ENCODE results near the gene KSR2.

The KSR2 gene

GRCh38 chr12:117563007-117563406 is 405.8 kb downstream of the KSR2 start:
- no peak for ATAC-seq
- H3K27ac Mint-ChIP-seq = no peak overlapping the region
- peaks cover 8% of the 10 kb centered on the region for H3K9me3 Mint-ChIP-seq
- no peaks in the 10 kb centered on the region for H3K36me3 Mint-ChIP-seq
- H3K4me3 Mint-ChIP-seq = no peak overlapping the region
- peaks cover 4% of the 10 kb centered on the region for H3K4me1 Mint-ChIP-seq
- peaks cover 9% of the 10 kb centered on the region for H3K27me3 Mint-ChIP-seq

DNA sequence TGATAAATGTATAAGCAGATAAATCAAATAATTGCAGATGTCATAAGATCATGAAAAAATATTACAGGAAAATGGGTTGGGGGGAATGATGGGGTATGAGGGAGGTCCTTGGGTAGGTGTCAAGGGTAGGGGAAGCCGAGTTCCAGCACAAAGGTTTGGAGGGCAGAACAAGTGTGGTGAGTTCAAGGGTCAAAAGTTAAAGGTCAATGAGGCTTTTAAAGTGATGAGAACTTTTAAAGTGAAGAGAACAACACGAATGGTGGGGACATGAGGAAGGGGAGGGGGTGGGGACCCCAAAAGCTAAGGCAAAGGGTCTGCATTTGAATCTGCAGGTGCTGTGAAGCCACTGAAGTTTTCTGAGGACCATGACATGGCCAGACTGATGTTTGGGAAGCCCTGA is 406.8 kb downstream of the KSR2 start:
- H3K27me3 Mint-ChIP-seq = peaks cover 4% of the 10 kb centered on the region
- H3K36me3 Mint-ChIP-seq = no peaks in the 10 kb centered on the region
- no peak for ATAC-seq
- H3K4me1 Mint-ChIP-seq = no peaks in the 10 kb centered on the region
- H3K27ac Mint-ChIP-seq = no peak overlapping the region
- peaks cover 10% of the 10 kb centered on the region for H3K9me3 Mint-ChIP-seq
- no peak overlapping the region for H3K4me3 Mint-ChIP-seq

GRCh38 chr12:117559978-117560377 is 408.8 kb downstream of the KSR2 start:
- no peak overlapping the region for H3K27ac Mint-ChIP-seq
- no peak for ATAC-seq
- H3K9me3 Mint-ChIP-seq = peaks cover 11% of the 10 kb centered on the region
- no peaks in the 10 kb centered on the region for H3K27me3 Mint-ChIP-seq
- H3K36me3 Mint-ChIP-seq = no peaks in the 10 kb centered on the region
- H3K4me1 Mint-ChIP-seq = no peaks in the 10 kb centered on the region
- no peak overlapping the region for H3K4me3 Mint-ChIP-seq

- peaks cover 20% of the 10 kb centered on the region for H3K9me3 Mint-ChIP-seq
- no peak overlapping the region for H3K4me3 Mint-ChIP-seq
- H3K27me3 Mint-ChIP-seq = no peaks in the 10 kb centered on the region
- ATAC-seq = no peak
- H3K27ac Mint-ChIP-seq = no peak overlapping the region
- no peaks in the 10 kb centered on the region for H3K36me3 Mint-ChIP-seq
- no peaks in the 10 kb centered on the region for H3K4me1 Mint-ChIP-seq
Observed at GRCh38 chr12:117555889-117556288, 412.9 kb downstream of the KSR2 start.

DNA sequence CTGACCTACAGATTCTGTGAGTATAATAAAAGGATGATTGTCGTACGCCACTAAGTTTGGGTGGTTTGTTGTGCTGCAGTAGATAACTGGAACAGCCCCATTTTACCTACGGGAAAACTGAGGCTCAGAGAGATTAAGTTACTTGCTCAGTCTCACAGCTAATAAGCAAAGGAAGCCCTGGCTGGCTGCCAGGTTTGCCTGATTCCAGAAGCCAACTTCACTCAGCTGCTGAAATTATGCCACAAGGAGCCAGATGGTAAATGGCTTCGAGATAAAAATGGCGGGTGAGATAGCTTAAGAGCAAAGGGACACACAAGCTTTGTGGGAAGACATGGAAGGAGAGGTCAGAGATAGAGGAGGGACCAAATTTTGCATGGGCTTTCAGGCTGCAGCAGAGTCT is 415.8 kb downstream of the KSR2 start:
- Mint-ChIP-seq H3K27me3 (no peaks in the 10 kb centered on the region), H3K9me3 (peaks cover 11% of the 10 kb centered on the region), H3K27ac (no peak overlapping the region), H3K36me3 (no peaks in the 10 kb centered on the region), H3K4me3 (no peak overlapping the region), H3K4me1 (no peaks in the 10 kb centered on the region)
- ATAC-seq = no peak

DNA sequence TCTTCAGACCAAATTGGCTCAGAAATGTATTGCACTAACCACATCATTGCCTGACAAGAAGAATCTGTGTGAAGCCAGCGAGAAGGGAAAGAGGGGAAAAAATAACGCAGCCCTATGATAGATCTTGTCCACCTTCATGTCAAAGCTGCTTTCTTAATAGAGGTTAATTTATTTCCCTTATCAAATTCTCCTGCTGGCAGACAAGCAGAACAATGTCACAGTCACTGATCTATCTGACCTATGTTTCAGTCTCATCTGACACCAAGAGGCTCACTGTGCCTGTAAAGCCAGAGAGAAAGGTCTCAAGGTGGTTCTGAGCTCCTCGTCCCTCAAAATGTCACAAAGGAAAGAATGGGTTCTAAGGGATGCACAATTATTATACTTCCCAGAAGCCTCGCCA is 417.1 kb downstream of the KSR2 start:
- no peak for ATAC-seq
- H3K4me3 Mint-ChIP-seq = no peak overlapping the region
- H3K9me3 Mint-ChIP-seq = peaks cover 10% of the 10 kb centered on the region
- no peaks in the 10 kb centered on the region for H3K36me3 Mint-ChIP-seq
- no peak overlapping the region for H3K27ac Mint-ChIP-seq
- H3K4me1 Mint-ChIP-seq = no peaks in the 10 kb centered on the region
- no peaks in the 10 kb centered on the region for H3K27me3 Mint-ChIP-seq

GRCh38 chr12:117547209-117547608 is 421.6 kb downstream of the KSR2 start:
- Mint-ChIP-seq H3K36me3 (no peaks in the 10 kb centered on the region), H3K27me3 (no peaks in the 10 kb centered on the region), H3K9me3 (peaks cover 24% of the 10 kb centered on the region), H3K4me1 (no peaks in the 10 kb centered on the region), H3K4me3 (no peak overlapping the region), H3K27ac (no peak overlapping the region)
- no peak for ATAC-seq

DNA sequence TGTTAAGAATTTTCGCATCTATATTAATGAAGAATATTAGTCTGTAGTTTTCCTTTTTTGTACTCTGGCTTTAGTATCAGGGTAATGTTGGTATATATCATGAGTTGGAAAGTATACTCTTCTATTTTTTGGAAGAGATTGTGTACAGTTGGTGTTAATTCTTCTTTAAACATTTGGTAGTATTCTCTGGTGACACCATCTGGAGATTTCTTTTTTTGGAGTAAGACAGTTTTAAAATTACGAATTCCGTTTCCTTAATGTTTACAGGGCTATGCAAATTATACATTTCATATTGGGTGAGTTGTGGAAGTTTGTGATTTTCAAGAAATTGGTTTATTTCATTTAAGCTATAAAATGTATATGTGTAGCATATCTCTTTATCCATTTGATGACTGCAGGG is 423.6 kb downstream of the KSR2 start:
- H3K4me3 Mint-ChIP-seq = no peak overlapping the region
- no peaks in the 10 kb centered on the region for H3K36me3 Mint-ChIP-seq
- H3K9me3 Mint-ChIP-seq = peaks cover 25% of the 10 kb centered on the region
- H3K27me3 Mint-ChIP-seq = no peaks in the 10 kb centered on the region
- H3K27ac Mint-ChIP-seq = no peak overlapping the region
- ATAC-seq = no peak
- no peaks in the 10 kb centered on the region for H3K4me1 Mint-ChIP-seq

GRCh38 chr12:117540011-117540410 is 428.8 kb downstream of the KSR2 start:
- H3K27ac Mint-ChIP-seq = no peak overlapping the region
- H3K36me3 Mint-ChIP-seq = no peaks in the 10 kb centered on the region
- peaks cover 15% of the 10 kb centered on the region for H3K9me3 Mint-ChIP-seq
- H3K27me3 Mint-ChIP-seq = no peaks in the 10 kb centered on the region
- no peak for ATAC-seq
- H3K4me1 Mint-ChIP-seq = no peaks in the 10 kb centered on the region
- H3K4me3 Mint-ChIP-seq = no peak overlapping the region

DNA sequence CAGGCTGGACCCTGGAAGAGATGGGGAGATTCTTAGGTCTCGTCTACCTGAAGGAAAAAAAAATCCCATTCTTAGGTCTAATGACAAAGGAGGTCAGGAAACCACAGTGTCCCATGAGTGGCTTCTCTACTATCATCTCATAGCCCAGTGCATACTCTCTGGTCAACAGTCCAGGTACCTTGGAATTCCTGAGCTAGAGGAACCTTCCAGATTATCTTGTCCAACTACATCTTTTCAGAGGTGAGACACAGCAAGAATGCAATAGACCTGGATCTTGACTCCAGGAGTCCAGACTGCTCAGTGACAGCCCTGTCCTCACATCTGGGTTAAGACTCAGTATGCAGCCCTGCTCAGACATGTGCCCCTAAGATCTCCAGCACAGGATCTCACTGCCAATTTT is 429.9 kb downstream of the KSR2 start:
- no peak for ATAC-seq
- Mint-ChIP-seq H3K27me3 (no peaks in the 10 kb centered on the region), H3K4me1 (no peaks in the 10 kb centered on the region), H3K9me3 (peaks cover 13% of the 10 kb centered on the region), H3K4me3 (no peak overlapping the region), H3K36me3 (no peaks in the 10 kb centered on the region), H3K27ac (no peak overlapping the region)

GRCh38 chr12:117538032-117538690 is 430.6 kb downstream of the KSR2 start:
- H3K36me3 Mint-ChIP-seq = no peaks in the 10 kb centered on the region
- no peak overlapping the region for H3K4me3 Mint-ChIP-seq
- no peaks in the 10 kb centered on the region for H3K27me3 Mint-ChIP-seq
- no peaks in the 10 kb centered on the region for H3K4me1 Mint-ChIP-seq
- ATAC-seq = no peak
- H3K27ac Mint-ChIP-seq = no peak overlapping the region
- peaks cover 10% of the 10 kb centered on the region for H3K9me3 Mint-ChIP-seq

DNA sequence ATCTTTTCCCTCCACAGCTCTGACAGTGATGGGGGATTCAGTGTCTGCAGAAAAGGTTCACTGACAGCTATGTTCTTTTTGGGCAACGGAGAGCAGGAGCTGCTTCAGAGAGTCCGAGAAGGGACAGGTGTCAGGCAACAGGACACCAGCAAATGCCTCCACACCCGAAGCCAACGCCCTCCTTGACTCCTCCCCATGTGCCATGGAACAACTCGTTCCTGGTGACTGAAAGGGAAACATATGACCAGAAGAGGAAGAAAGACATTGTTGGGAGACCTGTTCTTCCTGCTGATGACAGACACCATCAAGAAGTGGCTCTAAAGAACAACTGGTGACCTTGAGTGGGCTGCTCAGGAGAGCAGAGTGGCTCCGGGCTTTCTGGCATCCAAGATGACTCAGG is 435.1 kb downstream of the KSR2 start:
- Mint-ChIP-seq H3K4me3 (no peak overlapping the region), H3K9me3 (no peaks in the 10 kb centered on the region), H3K27me3 (no peaks in the 10 kb centered on the region), H3K4me1 (no peaks in the 10 kb centered on the region), H3K27ac (no peak overlapping the region), H3K36me3 (no peaks in the 10 kb centered on the region)
- ATAC-seq = no peak

DNA sequence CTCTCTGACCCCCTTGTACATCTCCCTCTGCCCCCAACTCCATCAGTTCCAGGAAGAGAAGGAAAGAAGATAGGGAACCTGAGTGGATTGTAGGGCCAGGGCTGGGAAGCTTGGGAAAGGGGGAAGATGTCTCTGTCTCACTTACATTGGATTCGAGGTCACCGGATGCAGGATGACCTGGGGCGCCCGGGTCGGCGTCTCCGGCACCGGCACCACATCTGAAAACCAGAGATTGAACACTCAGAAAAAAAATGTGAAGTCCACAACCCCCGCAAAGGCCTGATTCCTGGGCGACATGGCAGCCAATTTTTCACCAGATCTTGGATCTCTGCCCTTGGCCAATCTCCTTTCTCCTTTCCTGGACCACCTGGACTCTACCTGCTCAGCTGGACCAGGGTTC is 438.0 kb downstream of the KSR2 start:
- peaks cover 3% of the 10 kb centered on the region for H3K9me3 Mint-ChIP-seq
- H3K27ac Mint-ChIP-seq = no peak overlapping the region
- no peak overlapping the region for H3K4me3 Mint-ChIP-seq
- no peaks in the 10 kb centered on the region for H3K4me1 Mint-ChIP-seq
- ATAC-seq = no peak
- H3K27me3 Mint-ChIP-seq = no peaks in the 10 kb centered on the region
- H3K36me3 Mint-ChIP-seq = no peaks in the 10 kb centered on the region

DNA sequence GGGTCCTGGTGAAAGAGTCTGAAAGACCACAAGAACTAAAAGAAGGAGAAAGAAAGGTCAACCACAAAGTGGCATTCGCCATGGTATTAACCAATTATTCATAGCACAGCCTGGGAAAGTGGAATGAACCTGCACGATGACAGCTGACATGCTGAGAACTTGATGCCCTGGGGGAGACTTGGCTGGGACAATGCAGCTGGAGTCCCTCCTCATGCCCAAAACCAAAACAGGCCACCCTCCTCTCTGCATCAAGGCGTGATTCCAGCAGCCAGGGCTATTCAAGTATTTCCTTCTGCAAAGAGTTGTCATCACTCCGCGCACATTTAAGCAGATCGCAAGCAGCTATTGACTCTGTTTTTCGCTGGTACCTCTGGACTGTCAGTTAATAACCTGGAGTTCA is 440.3 kb downstream of the KSR2 start:
- peaks cover 3% of the 10 kb centered on the region for H3K9me3 Mint-ChIP-seq
- no peaks in the 10 kb centered on the region for H3K36me3 Mint-ChIP-seq
- H3K27me3 Mint-ChIP-seq = no peaks in the 10 kb centered on the region
- no peak for ATAC-seq
- no peak overlapping the region for H3K27ac Mint-ChIP-seq
- no peaks in the 10 kb centered on the region for H3K4me1 Mint-ChIP-seq
- no peak overlapping the region for H3K4me3 Mint-ChIP-seq

GRCh38 chr12:117527479-117527855 is 441.3 kb downstream of the KSR2 start:
- no peaks in the 10 kb centered on the region for H3K36me3 Mint-ChIP-seq
- no peaks in the 10 kb centered on the region for H3K4me1 Mint-ChIP-seq
- H3K9me3 Mint-ChIP-seq = peaks cover 3% of the 10 kb centered on the region
- no peaks in the 10 kb centered on the region for H3K27me3 Mint-ChIP-seq
- H3K27ac Mint-ChIP-seq = no peak overlapping the region
- no peak for ATAC-seq
- no peak overlapping the region for H3K4me3 Mint-ChIP-seq

GRCh38 chr12:117526757-117527478 is 441.9 kb downstream of the KSR2 start:
- H3K27me3 Mint-ChIP-seq = no peaks in the 10 kb centered on the region
- no peak overlapping the region for H3K27ac Mint-ChIP-seq
- no peak overlapping the region for H3K4me3 Mint-ChIP-seq

More at GRCh38 chr12:117526757-117527478, 441.9 kb downstream of the KSR2 start:
- Mint-ChIP-seq H3K36me3 (no peaks in the 10 kb centered on the region), H3K9me3 (peaks cover 3% of the 10 kb centered on the region), H3K4me1 (no peaks in the 10 kb centered on the region)
- ATAC-seq = no peak

Data from stimulated activated memory B cell treated with anti-CD40 and anti-IgM and Interleukin-4, amounts not matched to agents 10 μg/mL and 1 μg/mL and 100 μg/mL, for 72 hours (primary cell).